ENCODE measurements around the gene GRIN2C.

DNA sequence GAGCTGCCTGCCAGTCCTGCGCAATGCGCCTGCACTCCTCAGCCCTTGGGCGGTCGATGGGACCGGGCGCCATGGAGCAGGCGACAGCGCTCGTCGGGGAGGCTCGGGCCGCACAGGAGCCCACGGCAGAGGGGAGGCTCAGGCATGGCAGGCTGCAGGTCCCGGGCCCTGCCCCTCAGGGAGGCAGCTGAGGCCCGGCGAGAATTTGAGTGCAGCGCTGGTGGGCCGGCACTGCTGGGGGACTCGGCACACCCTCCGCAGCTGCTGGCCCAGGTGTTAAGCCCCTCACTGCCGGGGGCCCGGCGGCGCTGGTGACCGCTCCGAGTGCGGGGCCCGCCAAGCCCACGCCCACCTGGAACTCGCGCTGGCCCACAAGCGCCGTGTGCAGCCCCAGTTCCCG is 47.3 kb upstream of the GRIN2C start:
- TF ChIP-seq GATA3 (IDR thresholded peaks at IDR 0.05; ENCODE audit: low read depth, low read length) (no peak), GATA2 (IDR thresholded peaks at IDR 0.05; ENCODE audit: low read depth, low read length) (no peak)
